ENCODE data around the gene TAS1R2. TPM values are rescaled to one million over a fixed set of nuclear protein-coding genes. Genes with fewer than 3 reads are reported as not detected.
A peak's percentile ranks its signal among the peaks of the same experiment; 100 is the strongest.

Gene TAS1R2
- total RNA-seq, 3 donors from 2014 or later (not counting 1 experiment from before 2014, with no cell fraction given), result not detected

- no peak for ATAC-seq
These were observed 27.8 kb downstream of the TAS1R2 start for GRCh38 chr1:18831656-18832055.

DNA sequence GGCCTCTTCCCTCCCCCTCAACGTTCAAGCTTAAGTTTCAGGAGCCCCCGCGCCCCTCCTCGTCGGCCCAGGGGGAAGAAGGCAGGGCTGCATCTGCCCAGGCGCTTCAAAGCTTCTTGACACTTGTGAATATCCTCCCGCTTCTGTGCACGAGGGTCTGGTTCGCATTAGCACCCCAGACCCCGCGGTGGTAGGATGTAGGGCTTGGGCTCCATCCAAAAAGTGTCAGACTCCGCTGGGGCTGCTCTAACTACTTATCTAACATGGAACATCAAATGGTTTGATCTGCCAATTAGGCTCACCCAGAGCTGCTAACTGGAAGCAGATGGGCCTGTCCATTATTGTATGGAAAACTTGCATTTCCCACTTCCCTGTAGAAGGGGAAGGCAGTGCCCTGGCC, 28.9 kb downstream of the TAS1R2 start:
- Histone ChIP-seq H3K27me3 (ENCODE audit: control insufficient read depth, insufficient read depth, low read length) (no peaks in the 10 kb centered on the region), H3K4me3 (ENCODE audit: low read length) (no peak overlapping the region), H3K27ac (ENCODE audit: low read length) (no peak overlapping the region), H3K4me1 (ENCODE audit: control insufficient read depth, insufficient read depth, low read length) (peaks cover 7% of the 10 kb centered on the region), H3K36me3 (ENCODE audit: control insufficient read depth, insufficient read depth, low read length) (no peaks in the 10 kb centered on the region), H3K9me3 (ENCODE audit: control insufficient read depth, insufficient read depth, low read length) (peaks cover 7% of the 10 kb centered on the region)
- DNase-seq (no peak), ATAC-seq (no peak)
- Mint-ChIP-seq H3K27ac (no peak overlapping the region), H3K4me1 (peaks cover 12 to 24% of the 10 kb centered on the region in 2 donors), H3K36me3 (peaks cover 6% of the 10 kb centered on the region), H3K27me3 (ENCODE audit: low read depth in 2 of 2) (peaks cover 5 to 9% of the 10 kb centered on the region in 2 donors), H3K9me3 (peaks cover 6 to 7% of the 10 kb centered on the region in 2 donors), H3K4me3 (no peak overlapping the region)
- TF ChIP-seq, protein P1, sequence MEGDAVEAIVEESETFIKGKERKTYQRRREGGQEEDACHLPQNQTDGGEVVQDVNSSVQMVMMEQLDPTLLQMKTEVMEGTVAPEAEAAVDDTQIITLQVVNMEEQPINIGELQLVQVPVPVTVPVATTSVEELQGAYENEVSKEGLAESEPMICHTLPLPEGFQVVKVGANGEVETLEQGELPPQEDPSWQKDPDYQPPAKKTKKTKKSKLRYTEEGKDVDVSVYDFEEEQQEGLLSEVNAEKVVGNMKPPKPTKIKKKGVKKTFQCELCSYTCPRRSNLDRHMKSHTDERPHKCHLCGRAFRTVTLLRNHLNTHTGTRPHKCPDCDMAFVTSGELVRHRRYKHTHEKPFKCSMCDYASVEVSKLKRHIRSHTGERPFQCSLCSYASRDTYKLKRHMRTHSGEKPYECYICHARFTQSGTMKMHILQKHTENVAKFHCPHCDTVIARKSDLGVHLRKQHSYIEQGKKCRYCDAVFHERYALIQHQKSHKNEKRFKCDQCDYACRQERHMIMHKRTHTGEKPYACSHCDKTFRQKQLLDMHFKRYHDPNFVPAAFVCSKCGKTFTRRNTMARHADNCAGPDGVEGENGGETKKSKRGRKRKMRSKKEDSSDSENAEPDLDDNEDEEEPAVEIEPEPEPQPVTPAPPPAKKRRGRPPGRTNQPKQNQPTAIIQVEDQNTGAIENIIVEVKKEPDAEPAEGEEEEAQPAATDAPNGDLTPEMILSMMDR (IDR thresholded peaks at IDR 0.05), result no peak
- intact Hi-C loops (cut with micrococcal nuclease), result no loop called here
- WGBS (ENCODE audit: insufficient coverage), result 74% methylated on average over 12 of the region's 12 CpGs

More at GRCh38 chr1:18831656-18832055, 27.8 kb downstream of the TAS1R2 start:
- TF ChIP-seq, protein P1 (IDR thresholded peaks at IDR 0.05), result no peak
- H3K27ac Mint-ChIP-seq, result no peak overlapping the region
- intact Hi-C loops (cut with micrococcal nuclease), result no loop called here
- 79% methylated on average over 2 of the region's 2 CpGs for WGBS (ENCODE audit: insufficient coverage)
- no peak overlapping the region for H3K27ac ChIP-seq (ENCODE audit: low read length)
- no peak overlapping the region for H3K4me3 Mint-ChIP-seq
- peaks cover 6% of the 10 kb centered on the region for H3K36me3 Mint-ChIP-seq
- H3K9me3 ChIP-seq (ENCODE audit: control insufficient read depth, insufficient read depth, low read length), result peaks cover 7% of the 10 kb centered on the region
- no peak for DNase-seq
- H3K27me3 Mint-ChIP-seq (ENCODE audit: low read depth in 2 of 2), result peaks cover 8 to 11% of the 10 kb centered on the region in 2 donors
- H3K27me3 ChIP-seq (ENCODE audit: control insufficient read depth, insufficient read depth, low read length), result no peaks in the 10 kb centered on the region
- H3K4me3 ChIP-seq (ENCODE audit: low read length), result no peak overlapping the region
- peaks cover 12 to 14% of the 10 kb centered on the region in 2 donors for H3K4me1 Mint-ChIP-seq
- H3K9me3 Mint-ChIP-seq, result peaks cover 2% of the 10 kb centered on the region in 2 donors
- peaks cover 7% of the 10 kb centered on the region for H3K4me1 ChIP-seq (ENCODE audit: control insufficient read depth, insufficient read depth, low read length)
- H3K36me3 ChIP-seq (ENCODE audit: control insufficient read depth, insufficient read depth, low read length), result no peaks in the 10 kb centered on the region

GRCh38 chr1:18829671-18830070, 29.8 kb downstream of the TAS1R2 start:
- intact Hi-C loops (cut with micrococcal nuclease), result no loop called here
- TF ChIP-seq, protein P1 (IDR thresholded peaks at IDR 0.05), result no peak
- Mint-ChIP-seq H3K4me3 (no peak overlapping the region), H3K9me3 (peaks cover 9% of the 10 kb centered on the region in 2 donors), H3K27me3 (ENCODE audit: low read depth in 2 of 2) (peaks cover 0 to 2% of the 10 kb centered on the region in 2 donors), H3K27ac (no peak overlapping the region), H3K4me1 (peaks cover 12 to 33% of the 10 kb centered on the region in 2 donors), H3K36me3 (peaks cover 6% of the 10 kb centered on the region)
- DNase-seq, result no peak
- Histone ChIP-seq H3K36me3 (ENCODE audit: control insufficient read depth, insufficient read depth, low read length) (no peaks in the 10 kb centered on the region), H3K27me3 (ENCODE audit: control insufficient read depth, insufficient read depth, low read length) (no peaks in the 10 kb centered on the region), H3K27ac (ENCODE audit: low read length) (no peak overlapping the region), H3K4me3 (ENCODE audit: low read length) (no peak overlapping the region), H3K9me3 (ENCODE audit: control insufficient read depth, insufficient read depth, low read length) (peaks cover 7% of the 10 kb centered on the region), H3K4me1 (ENCODE audit: control insufficient read depth, insufficient read depth, low read length) (peaks cover 7% of the 10 kb centered on the region)
- ATAC-seq, result no peak
- 80% methylated on average over 1 of the region's 1 CpG for WGBS (ENCODE audit: insufficient coverage)

DNA sequence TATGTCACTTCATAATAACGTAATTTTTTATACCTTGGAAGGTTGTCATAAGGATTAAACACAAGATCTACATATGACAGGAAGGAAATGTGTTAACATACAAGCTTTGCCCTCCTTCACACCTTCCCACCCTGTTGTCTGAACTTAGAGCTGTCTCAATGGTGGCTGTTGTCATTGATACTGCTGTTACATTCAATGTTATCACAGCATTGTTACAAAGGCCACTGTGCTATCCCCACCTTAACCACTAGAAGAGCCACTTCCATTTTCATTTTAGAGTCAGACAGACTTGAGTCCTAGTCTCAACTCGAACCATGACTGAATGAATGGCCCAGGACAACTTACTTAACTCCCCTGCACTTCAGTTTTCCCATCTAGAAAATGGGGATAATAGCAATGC, 31.2 kb downstream of the TAS1R2 start:
- Histone ChIP-seq H3K36me3 (ENCODE audit: control insufficient read depth, insufficient read depth, low read length) (no peaks in the 10 kb centered on the region), H3K4me1 (ENCODE audit: control insufficient read depth, insufficient read depth, low read length) (peaks cover 7% of the 10 kb centered on the region), H3K9me3 (ENCODE audit: control insufficient read depth, insufficient read depth, low read length) (peaks cover 7% of the 10 kb centered on the region), H3K27ac (ENCODE audit: low read length) (no peak overlapping the region), H3K27me3 (ENCODE audit: control insufficient read depth, insufficient read depth, low read length) (no peaks in the 10 kb centered on the region), H3K4me3 (ENCODE audit: low read length) (no peak overlapping the region)
- intact Hi-C loops (cut with micrococcal nuclease), result loop anchor here (1.0 kb wide), 1 partner anchor 11 kb away; no protein-coding TSS in a partner anchor
- Mint-ChIP-seq H3K4me1 (peaks cover 12 to 33% of the 10 kb centered on the region in 2 donors), H3K27me3 (ENCODE audit: low read depth in 2 of 2) (peaks cover 0 to 2% of the 10 kb centered on the region in 2 donors), H3K4me3 (peak overlapping the region; percentile 75), H3K27ac (peak overlapping the region; percentile 80 to 89), H3K9me3 (peaks cover 9% of the 10 kb centered on the region in 2 donors), H3K36me3 (peaks cover 6% of the 10 kb centered on the region)
- 29% methylated on average over 1 of the region's 2 CpGs for WGBS (ENCODE audit: insufficient coverage)
- DNase-seq (peak in 1 of 2 donors; percentile 40), ATAC-seq (peak; percentile 94 to 98 (median 95))
- TF ChIP-seq, protein P1 (IDR thresholded peaks at IDR 0.05), result peak; percentile 16

Measured in natural killer cell (primary cell).